IMR-90 (cell line): ENCODE data around the gene SPIN4. TPM values are rescaled to one million over a fixed set of nuclear protein-coding genes. Genes with fewer than 3 reads are reported as not detected.

ENCODE experiments used
- ATAC-seq: fragments of 200-7000 bp; cut with Tn5 transposase; 2 replicates; pipeline ENCODE4 v1.9.1; 2020; ENCODE audit warnings: low read depth, mild to moderate bottlenecking, moderate library complexity
- BruUV-seq: library from RNA; stranded (reverse); fragments of 400-500 nt; replicated peaks from 2 replicates; lab custom pipeline; 2021; lab: Mats Ljungman, UMichigan
- CTCF ChIA-PET: fragments of 300-600 bp; formaldehyde crosslinking; extraction: SDS; loops from one replicate; lab custom pipeline; 2021; ENCODE audit warnings: antibody characterized with exemption; lab: Yijun Ruan, JAX
- POLR2A ChIA-PET: fragments of 300-600 bp; sonication (Branson Sonifier 250); formaldehyde crosslinking; loops from one replicate; lab custom pipeline; 2022; ENCODE audit warnings: antibody characterized with exemption; ENCODE audit not compliant: unreplicated experiment; lab: Charles Lee
- DNase-seq: peaks from one replicate; pipeline ENCODE4 v3.0.0; 2013
- H2AFZ ChIP-seq: replicated peaks from 2 replicates; pipeline ENCODE3; 2013; ENCODE audit warnings: low read length, mild to moderate bottlenecking; ENCODE audit not compliant: poor library complexity
- H2AK5ac ChIP-seq: 2 replicates; pipeline ENCODE4 v1.6.1; 2013; ENCODE audit warnings: low read depth, low read length, inconsistent platforms
- H2AK9ac ChIP-seq: replicated peaks from 2 replicates; pipeline ENCODE3; 2013; ENCODE audit warnings: mild to moderate bottlenecking, low read depth, low read length, moderate library complexity; ENCODE audit not compliant: poor library complexity
- H2BK120ac ChIP-seq: 2 replicates; pipeline ENCODE4 v1.6.1; 2013; ENCODE audit warnings: low read depth, low read length, inconsistent platforms
- H2BK15ac ChIP-seq: 3 replicates; pipeline ENCODE4 v1.6.1; 2013; ENCODE audit warnings: low read depth, low read length, inconsistent platforms
- H2BK20ac ChIP-seq: 2 replicates; pipeline ENCODE4 v1.6.1; 2013; ENCODE audit warnings: low read depth, mild to moderate bottlenecking, inconsistent platforms, low read length, moderate library complexity
- H2BK5ac ChIP-seq: 2 replicates; pipeline ENCODE4 v1.6.1; 2013; ENCODE audit warnings: mild to moderate bottlenecking, low read depth, low read length, inconsistent platforms; ENCODE audit not compliant: poor library complexity, severe bottlenecking
- H3K14ac ChIP-seq: replicated peaks from 2 replicates; pipeline ENCODE4 v1.6.1; 2013; ENCODE audit warnings: low read depth, low read length, inconsistent platforms
- H3K18ac ChIP-seq: 2 replicates; pipeline ENCODE4 v1.6.1; 2013; ENCODE audit warnings: low read depth, low read length, control low read depth
- H3K23ac ChIP-seq: 2 replicates; pipeline ENCODE4 v1.6.1; 2013; ENCODE audit warnings: low read depth, low read length, inconsistent platforms
- H3K27ac ChIP-seq: 2 replicates; pipeline ENCODE4 v1.5.1; 2013; ENCODE audit warnings: mild to moderate bottlenecking, control low read depth, low read length; ENCODE audit not compliant: insufficient read depth
- H3K27me3 ChIP-seq: 2 replicates; pipeline ENCODE4 v1.6.1; 2013; ENCODE audit warnings: low read length; ENCODE audit not compliant: control insufficient read depth, insufficient read depth
- H3K36me3 ChIP-seq: 2 replicates; pipeline ENCODE4 v1.6.1; 2013; ENCODE audit warnings: low read length, mixed read lengths; ENCODE audit not compliant: control insufficient read depth, insufficient read depth
- H3K4ac ChIP-seq: 2 replicates; pipeline ENCODE4 v1.6.1; 2013; ENCODE audit warnings: low read depth, low read length, inconsistent platforms
- H3K4me1 ChIP-seq: 2 replicates; pipeline ENCODE4 v1.6.1; 2013; ENCODE audit warnings: low read length, mixed read lengths; ENCODE audit not compliant: control insufficient read depth, insufficient read depth
- H3K4me2 ChIP-seq: 2 replicates; pipeline ENCODE4 v1.6.1; 2013; ENCODE audit warnings: low read depth, mild to moderate bottlenecking, control low read depth, low read length, moderate library complexity
- H3K4me3 ChIP-seq: 2 replicates; pipeline ENCODE4 v1.5.1; 2013; ENCODE audit warnings: low read depth, mild to moderate bottlenecking, control low read depth, low read length, moderate library complexity; ENCODE audit not compliant: insufficient read depth
- H3K56ac ChIP-seq: 2 replicates; pipeline ENCODE4 v1.6.1; 2013; ENCODE audit warnings: low read length, inconsistent platforms; ENCODE audit not compliant: insufficient read depth; ENCODE audit errors: extremely low read depth
- H3K79me1 ChIP-seq, 2 experiments: 2 replicates each; pipeline ENCODE4 v1.6.1; 2013; ENCODE audit warnings: low read length in 2 of 2, inconsistent platforms in 1 of 2, low read depth in 1 of 2
- H3K9ac ChIP-seq: 2 replicates; pipeline ENCODE4 v1.6.1; 2013; ENCODE audit warnings: low read depth, low read length, control low read depth
- H3K9me1 ChIP-seq: 2 replicates; pipeline ENCODE4 v1.6.1; 2013; ENCODE audit warnings: low read length, inconsistent platforms; ENCODE audit not compliant: insufficient read depth
- H3K9me3 ChIP-seq: 2 replicates; pipeline ENCODE4 v1.6.1; 2013; ENCODE audit warnings: low read length; ENCODE audit not compliant: control insufficient read depth, insufficient read depth
- H4K20me1 ChIP-seq: 2 replicates; pipeline ENCODE4 v1.6.1; 2013; ENCODE audit warnings: low read length, inconsistent platforms; ENCODE audit not compliant: insufficient read depth
- H4K5ac ChIP-seq: 2 replicates; pipeline ENCODE4 v1.6.1; 2013; ENCODE audit warnings: mild to moderate bottlenecking, low read depth, low read length, control low read depth
- H4K8ac ChIP-seq, 2 experiments: 2 replicates each; pipeline ENCODE4 v1.6.1; 2013; ENCODE audit warnings: low read depth in 2 of 2, low read length in 2 of 2, control low read depth in 1 of 2, inconsistent platforms in 1 of 2
- H4K91ac ChIP-seq: 2 replicates; pipeline ENCODE4 v1.6.1; 2013; ENCODE audit warnings: low read depth, low read length, inconsistent platforms; ENCODE audit not compliant: insufficient read depth
- ELK1 ChIP-seq: fragments of 150-350 bp; IDR thresholded peaks from 2 replicates; pipeline ENCODE4 v1.6.1; 2016; ENCODE audit warnings: low read depth, mild to moderate bottlenecking, low read length, moderate library complexity, borderline replicate concordance
- FOS ChIP-seq: fragments of 150-350 bp; IDR thresholded peaks from 2 replicates; pipeline ENCODE4 v1.6.1; 2016; ENCODE audit warnings: low read depth, low read length
- RAD21 ChIP-seq: IDR thresholded peaks from 2 replicates; pipeline ENCODE4 v1.6.1; 2012; ENCODE audit warnings: low read length, improper control_type of control experiment
- dilution Hi-C: fragments of 300-500 bp; cut with HindIII; formaldehyde crosslinking; loops from one replicate; pipeline ENCODE4 v1.14.3; 2018; ENCODE audit warnings: low sequenced_read_pairs; ENCODE audit not compliant: unreplicated experiment
- in situ Hi-C: fragments of 300-500 bp; cut with MboI; formaldehyde crosslinking; loops from 3 replicates; pipeline ENCODE4 v1.14.3; 2019; ENCODE audit warnings: low sequenced_read_pairs, inconsistent platforms, mixed read lengths
- intact Hi-C: fragments of 100-400 bp; cut with micrococcal nuclease; formaldehyde crosslinking; loops from 2 replicates; pipeline ENCODE4 v1.10.0; 2022
- polyA plus RNA-seq, 3 experiments: library from polyadenylated mRNA; depleted of rRNA; stranded (reverse); fragments of >200 nt; gene quantifications; 2 replicates each; pipeline ENCODE4 v1.2.3, GENCODE V29; 2012; ENCODE audit warnings: low replicate concordance in 1 of 3
- total RNA-seq: library from RNA; depleted of rRNA; stranded (reverse); fragments of >200 nt; gene quantifications from 2 replicates; pipeline ENCODE4 v1.2.3, GENCODE V29; 2012

The SPIN4 gene
- total and polyA plus RNA-seq, 2 of the 4 experiments (the other 2 are of a cell fraction) = 2.9 to 3.2 TPM

GRCh38 chrX:63400340-63400739 lies 49.2 kb upstream of the SPIN4 start:
- POLR2A ChIA-PET = no interaction called here
- CTCF ChIA-PET = no interaction called here

More at GRCh38 chrX:63400340-63400739, 49.2 kb upstream of the SPIN4 start:
- no peak overlapping the region for H4K5ac ChIP-seq
- no peaks in the 10 kb centered on the region for H3K27me3 ChIP-seq
- no peak overlapping the region for H3K9ac ChIP-seq
- no peak overlapping the region for H2AK9ac ChIP-seq
- H3K23ac ChIP-seq = no peak overlapping the region
- no peaks in the 10 kb centered on the region for H3K79me1 ChIP-seq
- H4K20me1 ChIP-seq = no peaks in the 10 kb centered on the region
- no peak overlapping the region for H2BK15ac ChIP-seq
- intact Hi-C loops (no loop called here), in situ Hi-C loops (no loop called here), dilution Hi-C loops (no loop called here)
- no peak overlapping the region for H2AK5ac ChIP-seq
- H4K91ac ChIP-seq = no peak overlapping the region
- no peaks in the 10 kb centered on the region for H3K9me1 ChIP-seq
- no peak overlapping the region for H3K4me2 ChIP-seq
- H3K56ac ChIP-seq = no peak overlapping the region
- no peak overlapping the region for H2BK120ac ChIP-seq
- TF ChIP-seq RAD21 = no peak
- TF ChIP-seq FOS = no peak
- no peak for TF ChIP-seq ELK1
- H3K14ac ChIP-seq = no peak overlapping the region
- H3K4me1 ChIP-seq = no peaks in the 10 kb centered on the region
- H2BK5ac ChIP-seq = no peak overlapping the region
- no peak overlapping the region for H3K4ac ChIP-seq
- no peak overlapping the region for H2BK20ac ChIP-seq
- no peak overlapping the region for H3K4me3 ChIP-seq
- BruUV-seq = no TSS peak
- no peak for DNase-seq
- no peak overlapping the region for H3K27ac ChIP-seq
- no peaks in the 10 kb centered on the region for H3K36me3 ChIP-seq
- no peak overlapping the region for H3K18ac ChIP-seq
- no peak for ATAC-seq
- no peak overlapping the region for H4K8ac ChIP-seq
- H3K9me3 ChIP-seq = no peaks in the 10 kb centered on the region
- no peak overlapping the region for H2AFZ ChIP-seq
